Measurements from ENCODE around the gene USH2A.

DNA sequence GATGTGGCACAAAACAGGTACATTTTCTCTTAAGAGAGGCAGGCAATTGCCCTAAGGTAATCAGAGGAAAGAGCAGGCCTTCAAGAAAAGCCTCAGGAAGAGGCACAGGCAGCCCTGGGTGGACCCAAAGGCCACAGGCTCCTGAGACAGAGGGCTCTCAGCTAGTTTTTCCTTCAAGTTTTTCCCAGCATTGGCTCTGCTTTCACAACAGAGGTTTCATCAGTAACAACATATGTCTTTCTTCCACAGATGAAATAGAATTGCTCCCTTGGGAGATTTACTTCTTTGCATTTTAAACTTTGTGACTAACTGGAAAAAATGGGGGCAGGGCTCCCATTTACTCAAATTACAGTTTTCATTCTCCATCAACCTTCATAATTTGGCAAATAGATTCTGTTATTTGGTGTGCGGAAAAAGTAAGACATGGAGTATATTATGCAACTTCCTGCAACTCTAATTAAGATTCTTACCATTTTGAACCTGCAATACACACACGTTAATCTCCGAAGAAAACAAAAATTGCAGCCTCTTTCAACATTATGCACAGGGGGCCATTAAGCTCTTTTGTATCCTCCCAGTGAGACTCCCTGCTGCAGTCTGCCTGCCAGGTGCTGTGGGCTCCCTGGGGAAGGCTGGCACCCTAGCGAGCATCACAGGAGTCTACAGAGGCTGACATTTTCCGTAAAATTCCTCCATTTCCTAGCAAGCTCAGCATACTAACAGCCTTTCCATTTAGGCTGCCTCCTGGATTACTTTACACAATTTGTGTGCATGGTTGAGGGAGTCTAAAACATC is 282.3 kb downstream of the USH2A start:
- TF ChIP-seq CTCF (IDR thresholded peaks at IDR 0.05) (no peak), EP300 (IDR thresholded peaks at IDR 0.05; ENCODE audit: borderline replicate concordance in 1 of 2, low read depth in 1 of 2, low read length in 1 of 2) (no peak), ELF1 (IDR thresholded peaks at IDR 0.05) (no peak), NRF1 (IDR thresholded peaks at IDR 0.05; ENCODE audit: low read depth, low read length) (no peak), JUND (IDR thresholded peaks at IDR 0.05) (no peak), FOXM1 (IDR thresholded peaks at IDR 0.05; ENCODE audit: low read depth) (no peak)
